GM06990 (cell line): ENCODE results near the gene HIGD1B.
"Not testable (repeated sequence)": the region's sequence is repeated elsewhere in the genome, so short reads cannot be mapped to it uniquely, and the experiment has no call there.

Experiments used
- DNase-seq: peaks from one replicate; pipeline ENCODE4 v3.0.0-alpha.2; 2011; ENCODE audit not compliant: insufficient read length; ENCODE audit errors: extremely low read depth
- H3K27me3 ChIP-seq: replicated peaks from 2 replicates; pipeline ENCODE4 v1.6.0; 2011; ENCODE audit warnings: low read length; ENCODE audit not compliant: control insufficient read depth, insufficient read depth
- H3K36me3 ChIP-seq: 2 replicates; pipeline ENCODE4 v1.5.1; 2011; ENCODE audit warnings: low read length; ENCODE audit not compliant: control insufficient read depth, insufficient read depth
- H3K4me3 ChIP-seq: replicated peaks from 2 replicates; pipeline ENCODE4 v1.5.1; 2011; ENCODE audit warnings: low read depth, mild to moderate bottlenecking, control low read depth, low read length
- CTCF ChIP-seq: IDR thresholded peaks from 2 replicates; pipeline ENCODE4 v1.5.1; 2011; ENCODE audit warnings: low read length, control low read depth, mild to moderate bottlenecking, inconsistent platforms; ENCODE audit not compliant: insufficient read depth, poor library complexity, severe bottlenecking

HIGD1B gene

GRCh38 chr17:44807817-44808155 lies 39.9 kb upstream of the HIGD1B start:
- no peak for DNase-seq
- Histone ChIP-seq H3K27me3 (no peaks in the 10 kb centered on the region), H3K36me3 (no peaks in the 10 kb centered on the region), H3K4me3 (no peak overlapping the region)
- TF ChIP-seq CTCF: no peak

DNA sequence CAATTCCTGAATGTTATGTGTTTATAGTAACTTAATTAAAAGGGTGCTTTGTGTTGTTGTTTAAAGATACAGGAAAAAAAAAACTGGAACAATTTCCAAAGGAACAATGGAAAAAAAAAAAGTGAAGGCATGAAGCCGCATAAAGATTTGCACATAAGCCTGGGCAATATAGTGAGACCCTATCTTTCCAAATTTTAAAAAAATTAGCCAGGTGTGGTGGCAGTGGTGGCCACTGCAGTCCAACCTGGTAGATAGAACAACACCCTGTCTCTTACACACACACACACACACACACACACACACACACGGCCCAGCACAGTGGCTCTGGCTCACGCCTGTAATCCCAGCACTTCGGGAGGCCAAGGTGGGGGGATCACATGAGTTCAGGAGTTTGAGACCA lies 39.5 kb upstream of the HIGD1B start:
- no peak for DNase-seq

DNA sequence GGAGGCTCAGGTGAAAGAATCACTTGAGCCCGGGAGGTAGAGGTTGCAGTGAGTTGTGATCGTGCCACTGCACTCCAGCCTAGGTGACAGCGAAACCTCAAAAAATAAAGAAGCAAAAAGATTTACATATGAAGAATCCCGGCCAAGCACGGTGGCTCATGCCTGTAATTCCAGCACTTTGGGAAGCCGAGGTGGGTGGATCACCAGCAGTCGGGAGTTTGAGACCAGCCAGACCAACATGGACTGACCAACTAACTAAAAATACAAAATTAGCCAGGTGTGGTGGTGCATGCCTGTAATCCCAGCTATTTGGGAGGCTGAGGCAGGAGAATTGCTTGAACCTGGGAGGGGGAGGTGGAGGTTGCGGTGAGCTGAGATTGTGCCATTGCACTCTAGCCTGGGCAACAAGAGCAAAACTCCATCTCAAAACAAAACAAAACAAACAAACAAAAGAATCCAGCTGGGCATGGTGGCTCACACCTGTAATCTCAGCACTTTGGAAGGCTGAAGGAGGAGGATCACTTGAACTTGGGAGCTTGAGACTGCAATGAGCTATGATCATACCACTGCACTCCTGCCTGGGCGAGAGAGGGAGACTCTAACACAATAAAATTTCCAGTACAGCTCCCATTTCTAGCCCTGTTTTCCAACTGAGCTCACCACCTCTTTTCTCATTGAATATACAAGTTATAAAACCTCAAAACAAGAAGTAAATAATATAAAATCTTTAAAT lies 38.9 kb upstream of the HIGD1B start:
- DNase-seq, H3K27me3 ChIP-seq, H3K4me3 ChIP-seq, H3K36me3 ChIP-seq: not testable (repeated sequence)

More for the DNA sequence above, 39.5 kb upstream of the HIGD1B start:
- no peak for TF ChIP-seq CTCF
- Histone ChIP-seq H3K27me3 (no peaks in the 10 kb centered on the region), H3K36me3 (no peaks in the 10 kb centered on the region), H3K4me3 (no peak overlapping the region)

GRCh38 chr17:44812263-44812662 lies 35.4 kb upstream of the HIGD1B start:
- no peak for DNase-seq
- Histone ChIP-seq H3K36me3 (no peaks in the 10 kb centered on the region), H3K4me3 (no peak overlapping the region), H3K27me3 (no peaks in the 10 kb centered on the region)
- TF ChIP-seq CTCF: no peak

- not testable (repeated sequence) for H3K4me3 ChIP-seq, H3K36me3 ChIP-seq, H3K27me3 ChIP-seq, DNase-seq
Measured at GRCh38 chr17:44818508-44818907, 29.2 kb upstream of the HIGD1B start.

- no peak overlapping the region for H3K4me3 ChIP-seq
- no peaks in the 10 kb centered on the region for H3K27me3 ChIP-seq
- H3K36me3 ChIP-seq: no peaks in the 10 kb centered on the region
- DNase-seq: no peak
- no peak for TF ChIP-seq CTCF
Measured at GRCh38 chr17:44820631-44821212, 27.0 kb upstream of the HIGD1B start.

GRCh38 chr17:44825236-44825635 lies 22.4 kb upstream of the HIGD1B start:
- H3K36me3 ChIP-seq, H3K4me3 ChIP-seq, DNase-seq, H3K27me3 ChIP-seq: not testable (repeated sequence)
